Ovary (tissue), 3 donors: Measurements from ENCODE around the gene RFFL.
A peak's percentile ranks its signal among the peaks of the same experiment; 100 is the strongest.

Experiments used
- CTCF ChIP-seq, 3 donors: fragments of 450-650 bp in 2 of 3; fragments of 200-600 bp in 1 of 3; IDR thresholded peaks; one replicate each; pipeline versions ENCODE4 v1.5.1 to v1.8.0; 2016 to 2022; ENCODE audit warnings: antibody characterized with exemption in 3 of 3, mild to moderate bottlenecking in 1 of 3
- EP300 ChIP-seq: sonication (generic); formaldehyde crosslinking; IDR thresholded peaks from one replicate; pipeline ENCODE4 v1.6.1; 2017; ENCODE audit warnings: antibody characterized with exemption
- POLR2A ChIP-seq: fragments of 450-650 bp; IDR thresholded peaks from one replicate; pipeline ENCODE4 v1.6.1; 2017; ENCODE audit warnings: antibody characterized with exemption, mild to moderate bottlenecking, moderate library complexity
- donor health status: DM: no; HTN: no; CAD: no.

- TF ChIP-seq POLR2A (no peak), CTCF (IDR thresholded peaks at IDR 0.05) (peak; percentile 0 to 56 (median 19)), EP300 (no peak)
Measured at GRCh38 chr17:35089586-35090296, 26.2 kb upstream of the RFFL start.
